Liver (tissue), 9 donors: ENCODE measurements around the gene IREB2. TPM values are rescaled to one million over a fixed set of nuclear protein-coding genes. Genes with fewer than 3 reads are reported as not detected.

Experiments used
- DNase-seq: peaks from one replicate; pipeline ENCODE4 v3.0.0-alpha.2; 2017; ENCODE audit warnings: low spot score
- H3K27ac ChIP-seq, 2 donors: one replicate each; pipeline ENCODE4 v1.7.0; 2013; ENCODE audit warnings: inconsistent platforms in 2 of 2, low read length in 2 of 2, control low read depth in 1 of 2, low read depth in 1 of 2, mild to moderate bottlenecking in 1 of 2
- H3K27me3 ChIP-seq, 4 donors: one replicate each; pipeline versions ENCODE4 v1.6.1 to v1.7.0; 2013; ENCODE audit warnings: low read length in 3 of 4, inconsistent platforms in 1 of 4, mild to moderate bottlenecking in 1 of 4, moderate library complexity in 1 of 4; ENCODE audit not compliant: control insufficient read depth in 4 of 4, insufficient read depth in 4 of 4
- H3K36me3 ChIP-seq, 4 donors: one replicate each; pipeline versions ENCODE4 v1.6.1 to v1.7.0; 2013; ENCODE audit warnings: low read length in 3 of 4, mild to moderate bottlenecking in 3 of 4, low read depth in 1 of 4, moderate library complexity in 1 of 4; ENCODE audit not compliant: control insufficient read depth in 4 of 4, insufficient read depth in 3 of 4
- H3K4me1 ChIP-seq, 4 donors: one replicate each; pipeline versions ENCODE4 v1.6.1 to v1.7.0; 2013; ENCODE audit warnings: low read length in 3 of 4, mild to moderate bottlenecking in 3 of 4, moderate library complexity in 1 of 4; ENCODE audit not compliant: control insufficient read depth in 4 of 4, insufficient read depth in 4 of 4
- H3K4me3 ChIP-seq, 3 donors: one replicate each; pipeline versions ENCODE4 v1.6.1 to v1.7.0; 2013; ENCODE audit warnings: low read length in 3 of 3, control low read depth in 1 of 3, low read depth in 1 of 3, mild to moderate bottlenecking in 1 of 3
- H3K9ac ChIP-seq, 2 donors: one replicate each; pipeline ENCODE4 v1.7.0; 2013; ENCODE audit warnings: low read length in 2 of 2, mild to moderate bottlenecking in 2 of 2, moderate library complexity in 2 of 2, control low read depth in 1 of 2, low read depth in 1 of 2
- H3K9me3 ChIP-seq, 4 donors: one replicate each; pipeline versions ENCODE4 v1.6.1 to v1.7.0; 2013; ENCODE audit warnings: low read length in 3 of 4; ENCODE audit not compliant: control insufficient read depth in 4 of 4
- ATF3 ChIP-seq: IDR thresholded peaks from 2 replicates; pipeline ENCODE4 v1.6.1; 2016; ENCODE audit warnings: antibody characterized with exemption
- CTCF ChIP-seq: fragments of 150-350 bp; IDR thresholded peaks from 2 replicates; pipeline ENCODE4 v1.5.1; 2017; ENCODE audit warnings: improper control_type of control experiment, low read depth, low read length; ENCODE audit not compliant: missing input control
- EGR1 ChIP-seq, 2 donors: IDR thresholded peaks; 2 replicates each; pipeline ENCODE4 v1.6.1; 2016 to 2018; ENCODE audit warnings: antibody characterized with exemption in 2 of 2, low read depth in 2 of 2
- FOXA1 ChIP-seq: IDR thresholded peaks from 2 replicates; pipeline ENCODE4 v1.6.1; 2016; ENCODE audit warnings: antibody characterized with exemption
- FOXA2 ChIP-seq: IDR thresholded peaks from 2 replicates; pipeline ENCODE4 v1.6.1; 2016; ENCODE audit warnings: antibody characterized with exemption
- GABPA ChIP-seq, 2 donors: IDR thresholded peaks in 1 of 2; conservative IDR thresholded peaks in 1 of 2; 2 replicates each; pipeline ENCODE4 v1.6.1; 2016; ENCODE audit warnings: antibody characterized with exemption in 2 of 2, mild to moderate bottlenecking in 1 of 2, moderate library complexity in 1 of 2
- HNF4A ChIP-seq, 2 donors: conservative IDR thresholded peaks; 2 replicates each; pipeline ENCODE4 v1.6.1; 2016; ENCODE audit warnings: antibody characterized with exemption in 2 of 2, mild to moderate bottlenecking in 2 of 2
- HNF4G ChIP-seq: IDR thresholded peaks from 2 replicates; pipeline ENCODE4 v1.6.1; 2016; ENCODE audit warnings: antibody characterized with exemption
- MAX ChIP-seq: IDR thresholded peaks from 2 replicates; pipeline ENCODE4 v1.6.1; 2016; ENCODE audit warnings: antibody characterized with exemption
- NR2F2 ChIP-seq: IDR thresholded peaks from 2 replicates; pipeline ENCODE4 v1.6.1; 2016; ENCODE audit warnings: antibody characterized with exemption
- RAD21 ChIP-seq, 2 donors: IDR thresholded peaks; 2 replicates each; pipeline ENCODE4 v1.6.1; 2016; ENCODE audit warnings: antibody characterized with exemption in 2 of 2, mild to moderate bottlenecking in 2 of 2
- REST ChIP-seq: IDR thresholded peaks from 2 replicates; pipeline ENCODE4 v1.6.1; 2016; ENCODE audit warnings: antibody characterized with exemption, mild to moderate bottlenecking
- SP1 ChIP-seq: IDR thresholded peaks from 2 replicates; pipeline ENCODE4 v1.6.1; 2018; ENCODE audit warnings: antibody characterized with exemption, mild to moderate bottlenecking
- WGBS: extraction: QIAGEN DNeasy Blood & Tissue Kit; methylation state at CpG from one replicate; pipeline ENCODE4 v1.1.7; 2013; 5-methylcytosine and 5-hydroxymethylcytosine counted together
- polyA plus RNA-seq, 2 donors: library from polyadenylated mRNA; stranded (reverse) in 1 of 2; unstranded in 1 of 2; fragments of 200-250 nt in 1 of 2; fragments of >200 nt in 1 of 2; fragmentation: Nextera tagmentation in 1 of 2; extraction: Ambion mirVana in 1 of 2; gene quantifications; one replicate each; pipeline versions ENCODE4 v1.2.1 to v1.2.3, GENCODE V29; 2013 to 2015
- total RNA-seq, 2 donors: library from RNA; depleted of rRNA; stranded (reverse); fragments of >200 nt; gene quantifications; one replicate each; pipeline ENCODE4 v1.2.3, GENCODE V29; 2014
- donor health status: healthy.
- donor health status: healthy.
- donor health status: healthy.
- donor health status: healthy.
- donor health status: healthy.

The IREB2 gene
- total and polyA plus RNA-seq, 4 donors = 7.0 to 51.4 (median 17.0) TPM

GRCh38 chr15:78533331-78533730, 95.3 kb downstream of the IREB2 start:
- no peak for DNase-seq
- Histone ChIP-seq H3K4me3 (no peak overlapping the region), H3K9me3 (no peaks in the 10 kb centered on the region), H3K4me1 (no peaks in the 10 kb centered on the region), H3K36me3 (peaks cover 0 to 2% (median 0%) of the 10 kb centered on the region in 4 donors), H3K27me3 (no peaks in the 10 kb centered on the region), H3K27ac (no peak overlapping the region), H3K9ac (no peak overlapping the region)
- no peak for TF ChIP-seq REST
- no peak for TF ChIP-seq SP1
- no peak for TF ChIP-seq HNF4G
- no peak for TF ChIP-seq HNF4A (conservative IDR thresholded peaks at IDR 0.05)
- TF ChIP-seq EGR1 (IDR thresholded peaks at IDR 0.05; ENCODE audit: low read depth in 2 of 2) = no peak
- TF ChIP-seq CTCF = no peak
- no peak for TF ChIP-seq FOXA2
- TF ChIP-seq NR2F2 = no peak
- TF ChIP-seq ATF3 = no peak
- no peak for TF ChIP-seq FOXA1
- TF ChIP-seq RAD21 (IDR thresholded peaks at IDR 0.05) = no peak
- TF ChIP-seq GABPA (IDR thresholded peaks at IDR 0.05 in 1 of 2, conservative IDR thresholded peaks at IDR 0.05 in 1 of 2) = no peak
- no peak for TF ChIP-seq MAX
- WGBS = 74% methylated on average over 2 of the region's 2 CpGs

- TF ChIP-seq FOXA1 (no peak), GABPA (IDR thresholded peaks at IDR 0.05 in 1 of 2, conservative IDR thresholded peaks at IDR 0.05 in 1 of 2) (no peak)
These were observed 98.1 kb downstream of the IREB2 start for GRCh38 chr15:78536134-78536533.

More at GRCh38 chr15:78536134-78536533, 98.1 kb downstream of the IREB2 start:
- Histone ChIP-seq H3K27ac (no peak overlapping the region), H3K9me3 (no peaks in the 10 kb centered on the region), H3K4me3 (no peak overlapping the region), H3K9ac (no peak overlapping the region), H3K27me3 (no peaks in the 10 kb centered on the region), H3K4me1 (peaks cover 0 to 6% (median under 1%) of the 10 kb centered on the region in 4 donors), H3K36me3 (peaks cover 0 to 2% (median 0%) of the 10 kb centered on the region in 4 donors)
- 95% methylated on average over 1 of the region's 1 CpG for WGBS
- no peak for DNase-seq
